Measurements from ENCODE around the gene ADAMTS2.

DNA sequence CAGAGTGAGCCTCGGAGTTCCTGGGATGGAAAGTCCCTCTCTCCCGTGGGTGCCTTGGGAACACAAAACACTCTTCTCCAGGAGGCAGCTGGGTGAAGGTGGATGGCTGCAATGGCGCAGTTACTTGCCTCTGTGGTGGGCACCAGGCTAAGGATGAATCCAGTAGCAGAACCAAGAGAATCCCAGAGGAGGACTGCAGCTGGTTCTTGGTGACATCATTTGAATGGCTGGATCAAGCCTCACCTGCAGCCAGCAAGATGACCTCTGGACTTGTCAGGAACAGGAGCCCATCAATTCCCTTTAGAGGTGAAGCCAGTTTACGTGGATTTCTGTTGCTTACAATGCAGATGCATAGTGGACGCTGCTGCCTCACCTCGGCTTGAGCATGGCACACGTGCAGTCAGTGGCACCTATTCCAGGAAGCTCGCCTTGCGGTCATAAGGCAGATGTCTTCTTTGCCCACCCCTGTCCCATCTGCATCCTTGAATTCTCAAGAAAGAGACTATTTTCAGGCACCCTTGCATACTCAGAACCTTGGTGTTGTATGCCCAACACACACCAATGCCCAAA, 34.1 kb upstream of the ADAMTS2 start:
- TF ChIP-seq, protein P1, sequence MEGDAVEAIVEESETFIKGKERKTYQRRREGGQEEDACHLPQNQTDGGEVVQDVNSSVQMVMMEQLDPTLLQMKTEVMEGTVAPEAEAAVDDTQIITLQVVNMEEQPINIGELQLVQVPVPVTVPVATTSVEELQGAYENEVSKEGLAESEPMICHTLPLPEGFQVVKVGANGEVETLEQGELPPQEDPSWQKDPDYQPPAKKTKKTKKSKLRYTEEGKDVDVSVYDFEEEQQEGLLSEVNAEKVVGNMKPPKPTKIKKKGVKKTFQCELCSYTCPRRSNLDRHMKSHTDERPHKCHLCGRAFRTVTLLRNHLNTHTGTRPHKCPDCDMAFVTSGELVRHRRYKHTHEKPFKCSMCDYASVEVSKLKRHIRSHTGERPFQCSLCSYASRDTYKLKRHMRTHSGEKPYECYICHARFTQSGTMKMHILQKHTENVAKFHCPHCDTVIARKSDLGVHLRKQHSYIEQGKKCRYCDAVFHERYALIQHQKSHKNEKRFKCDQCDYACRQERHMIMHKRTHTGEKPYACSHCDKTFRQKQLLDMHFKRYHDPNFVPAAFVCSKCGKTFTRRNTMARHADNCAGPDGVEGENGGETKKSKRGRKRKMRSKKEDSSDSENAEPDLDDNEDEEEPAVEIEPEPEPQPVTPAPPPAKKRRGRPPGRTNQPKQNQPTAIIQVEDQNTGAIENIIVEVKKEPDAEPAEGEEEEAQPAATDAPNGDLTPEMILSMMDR (IDR thresholded peaks at IDR 0.05), result no peak
- TF ChIP-seq POLR2A (IDR thresholded peaks at IDR 0.05), result no peak
